IMR-90 (cell line): ENCODE results near the gene VPS41. TPM values are rescaled to one million over a fixed set of nuclear protein-coding genes. Genes with fewer than 3 reads are reported as not detected.

ENCODE experiments used
- ATAC-seq: fragments of 200-7000 bp; cut with Tn5 transposase; 2 replicates; pipeline ENCODE4 v1.9.1; 2020; ENCODE audit warnings: low read depth, mild to moderate bottlenecking, moderate library complexity
- BruUV-seq: library from RNA; stranded (reverse); fragments of 400-500 nt; replicated peaks from 2 replicates; lab custom pipeline; 2021; lab: Mats Ljungman, UMichigan
- CTCF ChIA-PET: fragments of 300-600 bp; formaldehyde crosslinking; extraction: SDS; loops from one replicate; lab custom pipeline; 2021; ENCODE audit warnings: antibody characterized with exemption; lab: Yijun Ruan, JAX
- POLR2A ChIA-PET: fragments of 300-600 bp; sonication (Branson Sonifier 250); formaldehyde crosslinking; loops from one replicate; lab custom pipeline; 2022; ENCODE audit warnings: antibody characterized with exemption; ENCODE audit not compliant: unreplicated experiment; lab: Charles Lee
- DNase-seq: peaks from one replicate; pipeline ENCODE4 v3.0.0; 2013
- H2AFZ ChIP-seq: replicated peaks from 2 replicates; pipeline ENCODE3; 2013; ENCODE audit warnings: low read length, mild to moderate bottlenecking; ENCODE audit not compliant: poor library complexity
- H2AK5ac ChIP-seq: 2 replicates; pipeline ENCODE4 v1.6.1; 2013; ENCODE audit warnings: low read depth, low read length, inconsistent platforms
- H2AK9ac ChIP-seq: replicated peaks from 2 replicates; pipeline ENCODE3; 2013; ENCODE audit warnings: mild to moderate bottlenecking, low read depth, low read length, moderate library complexity; ENCODE audit not compliant: poor library complexity
- H2BK120ac ChIP-seq: 2 replicates; pipeline ENCODE4 v1.6.1; 2013; ENCODE audit warnings: low read depth, low read length, inconsistent platforms
- H2BK15ac ChIP-seq: 3 replicates; pipeline ENCODE4 v1.6.1; 2013; ENCODE audit warnings: low read depth, low read length, inconsistent platforms
- H2BK20ac ChIP-seq: 2 replicates; pipeline ENCODE4 v1.6.1; 2013; ENCODE audit warnings: low read depth, mild to moderate bottlenecking, inconsistent platforms, low read length, moderate library complexity
- H2BK5ac ChIP-seq: 2 replicates; pipeline ENCODE4 v1.6.1; 2013; ENCODE audit warnings: mild to moderate bottlenecking, low read depth, low read length, inconsistent platforms; ENCODE audit not compliant: poor library complexity, severe bottlenecking
- H3K14ac ChIP-seq: replicated peaks from 2 replicates; pipeline ENCODE4 v1.6.1; 2013; ENCODE audit warnings: low read depth, low read length, inconsistent platforms
- H3K18ac ChIP-seq: 2 replicates; pipeline ENCODE4 v1.6.1; 2013; ENCODE audit warnings: low read depth, low read length, control low read depth
- H3K23ac ChIP-seq: 2 replicates; pipeline ENCODE4 v1.6.1; 2013; ENCODE audit warnings: low read depth, low read length, inconsistent platforms
- H3K27ac ChIP-seq: 2 replicates; pipeline ENCODE4 v1.5.1; 2013; ENCODE audit warnings: mild to moderate bottlenecking, control low read depth, low read length; ENCODE audit not compliant: insufficient read depth
- H3K27me3 ChIP-seq: 2 replicates; pipeline ENCODE4 v1.6.1; 2013; ENCODE audit warnings: low read length; ENCODE audit not compliant: control insufficient read depth, insufficient read depth
- H3K36me3 ChIP-seq: 2 replicates; pipeline ENCODE4 v1.6.1; 2013; ENCODE audit warnings: low read length, mixed read lengths; ENCODE audit not compliant: control insufficient read depth, insufficient read depth
- H3K4ac ChIP-seq: 2 replicates; pipeline ENCODE4 v1.6.1; 2013; ENCODE audit warnings: low read depth, low read length, inconsistent platforms
- H3K4me1 ChIP-seq: 2 replicates; pipeline ENCODE4 v1.6.1; 2013; ENCODE audit warnings: low read length, mixed read lengths; ENCODE audit not compliant: control insufficient read depth, insufficient read depth
- H3K4me2 ChIP-seq: 2 replicates; pipeline ENCODE4 v1.6.1; 2013; ENCODE audit warnings: low read depth, mild to moderate bottlenecking, control low read depth, low read length, moderate library complexity
- H3K4me3 ChIP-seq: 2 replicates; pipeline ENCODE4 v1.5.1; 2013; ENCODE audit warnings: low read depth, mild to moderate bottlenecking, control low read depth, low read length, moderate library complexity; ENCODE audit not compliant: insufficient read depth
- H3K56ac ChIP-seq: 2 replicates; pipeline ENCODE4 v1.6.1; 2013; ENCODE audit warnings: low read length, inconsistent platforms; ENCODE audit not compliant: insufficient read depth; ENCODE audit errors: extremely low read depth
- H3K79me1 ChIP-seq, 2 experiments: 2 replicates each; pipeline ENCODE4 v1.6.1; 2013; ENCODE audit warnings: low read length in 2 of 2, inconsistent platforms in 1 of 2, low read depth in 1 of 2
- H3K9ac ChIP-seq: 2 replicates; pipeline ENCODE4 v1.6.1; 2013; ENCODE audit warnings: low read depth, low read length, control low read depth
- H3K9me1 ChIP-seq: 2 replicates; pipeline ENCODE4 v1.6.1; 2013; ENCODE audit warnings: low read length, inconsistent platforms; ENCODE audit not compliant: insufficient read depth
- H3K9me3 ChIP-seq: 2 replicates; pipeline ENCODE4 v1.6.1; 2013; ENCODE audit warnings: low read length; ENCODE audit not compliant: control insufficient read depth, insufficient read depth
- H4K20me1 ChIP-seq: 2 replicates; pipeline ENCODE4 v1.6.1; 2013; ENCODE audit warnings: low read length, inconsistent platforms; ENCODE audit not compliant: insufficient read depth
- H4K5ac ChIP-seq: 2 replicates; pipeline ENCODE4 v1.6.1; 2013; ENCODE audit warnings: mild to moderate bottlenecking, low read depth, low read length, control low read depth
- H4K8ac ChIP-seq, 2 experiments: 2 replicates each; pipeline ENCODE4 v1.6.1; 2013; ENCODE audit warnings: low read depth in 2 of 2, low read length in 2 of 2, control low read depth in 1 of 2, inconsistent platforms in 1 of 2
- H4K91ac ChIP-seq: 2 replicates; pipeline ENCODE4 v1.6.1; 2013; ENCODE audit warnings: low read depth, low read length, inconsistent platforms; ENCODE audit not compliant: insufficient read depth
- CEBPB ChIP-seq: IDR thresholded peaks from 2 replicates; pipeline ENCODE4 v1.6.1; 2012; ENCODE audit warnings: low read depth, low read length, improper control_type of control experiment
- MAFK ChIP-seq: IDR thresholded peaks from 2 replicates; pipeline ENCODE4 v1.6.1; 2012; ENCODE audit warnings: low read depth, low read length, improper control_type of control experiment
- RFX5 ChIP-seq: IDR thresholded peaks from 2 replicates; pipeline ENCODE4 v1.8.0; 2012; ENCODE audit warnings: low read depth, mild to moderate bottlenecking, low read length, moderate library complexity
- WGBS, 2 experiments: methylation state at CpG; one replicate each; pipeline versions ENCODE4 v1.1.5 to v1.1.7; 2013; ENCODE audit warnings: missing lambda C conversion rate in 2 of 2; ENCODE audit not compliant: insufficient read length in 1 of 2; ENCODE audit errors: extremely low coverage in 2 of 2; 5-methylcytosine and 5-hydroxymethylcytosine counted together
- dilution Hi-C: fragments of 300-500 bp; cut with HindIII; formaldehyde crosslinking; loops from one replicate; pipeline ENCODE4 v1.14.3; 2018; ENCODE audit warnings: low sequenced_read_pairs; ENCODE audit not compliant: unreplicated experiment
- in situ Hi-C: fragments of 300-500 bp; cut with MboI; formaldehyde crosslinking; loops from 3 replicates; pipeline ENCODE4 v1.14.3; 2019; ENCODE audit warnings: low sequenced_read_pairs, inconsistent platforms, mixed read lengths
- intact Hi-C: fragments of 100-400 bp; cut with micrococcal nuclease; formaldehyde crosslinking; loops from 2 replicates; pipeline ENCODE4 v1.10.0; 2022
- polyA plus RNA-seq, 3 experiments: library from polyadenylated mRNA; depleted of rRNA; stranded (reverse); fragments of >200 nt; gene quantifications; 2 replicates each; pipeline ENCODE4 v1.2.3, GENCODE V29; 2012; ENCODE audit warnings: low replicate concordance in 1 of 3
- total RNA-seq: library from RNA; depleted of rRNA; stranded (reverse); fragments of >200 nt; gene quantifications from 2 replicates; pipeline ENCODE4 v1.2.3, GENCODE V29; 2012
- TF ChIP-seq, protein P1 (sequence below): conservative IDR thresholded peaks from 2 replicates; pipeline ENCODE4 v1.5.1; 2012; ENCODE audit warnings: mild to moderate bottlenecking, low read depth, low read length, improper control_type of control experiment

VPS41 gene
- total and polyA plus RNA-seq, 2 of the 4 experiments (the other 2 are of a cell fraction) = 16.0 to 28.0 TPM

DNA sequence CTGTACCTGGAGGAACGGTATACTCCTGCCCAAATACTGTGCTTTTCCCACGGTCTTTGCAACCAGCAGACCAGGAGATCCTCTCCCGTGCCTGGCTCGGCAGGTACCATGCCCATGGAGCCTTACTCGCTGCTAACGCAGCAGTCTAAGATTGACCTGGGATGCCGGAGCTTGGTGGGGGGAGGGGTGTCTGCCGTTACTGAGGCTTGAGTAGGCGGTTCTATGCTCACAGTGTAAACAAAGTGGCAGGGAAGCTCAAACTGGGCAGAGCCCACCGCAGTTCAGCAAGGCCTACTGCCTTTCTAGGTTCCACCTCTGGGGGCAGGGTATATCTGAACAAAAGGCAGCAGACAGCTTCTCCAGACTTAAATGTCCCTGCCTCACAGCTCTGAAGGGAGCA lies 22.7 kb downstream of the VPS41 start:
- no peak for TF ChIP-seq CEBPB
- TF ChIP-seq RFX5 = no peak
- TF ChIP-seq, protein P1, sequence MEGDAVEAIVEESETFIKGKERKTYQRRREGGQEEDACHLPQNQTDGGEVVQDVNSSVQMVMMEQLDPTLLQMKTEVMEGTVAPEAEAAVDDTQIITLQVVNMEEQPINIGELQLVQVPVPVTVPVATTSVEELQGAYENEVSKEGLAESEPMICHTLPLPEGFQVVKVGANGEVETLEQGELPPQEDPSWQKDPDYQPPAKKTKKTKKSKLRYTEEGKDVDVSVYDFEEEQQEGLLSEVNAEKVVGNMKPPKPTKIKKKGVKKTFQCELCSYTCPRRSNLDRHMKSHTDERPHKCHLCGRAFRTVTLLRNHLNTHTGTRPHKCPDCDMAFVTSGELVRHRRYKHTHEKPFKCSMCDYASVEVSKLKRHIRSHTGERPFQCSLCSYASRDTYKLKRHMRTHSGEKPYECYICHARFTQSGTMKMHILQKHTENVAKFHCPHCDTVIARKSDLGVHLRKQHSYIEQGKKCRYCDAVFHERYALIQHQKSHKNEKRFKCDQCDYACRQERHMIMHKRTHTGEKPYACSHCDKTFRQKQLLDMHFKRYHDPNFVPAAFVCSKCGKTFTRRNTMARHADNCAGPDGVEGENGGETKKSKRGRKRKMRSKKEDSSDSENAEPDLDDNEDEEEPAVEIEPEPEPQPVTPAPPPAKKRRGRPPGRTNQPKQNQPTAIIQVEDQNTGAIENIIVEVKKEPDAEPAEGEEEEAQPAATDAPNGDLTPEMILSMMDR = no peak
- TF ChIP-seq MAFK = no peak
- Histone ChIP-seq H3K4me1 (no peaks in the 10 kb centered on the region), H4K5ac (no peak overlapping the region), H3K79me1 (peaks cover 9 to 12% of the 10 kb centered on the region in 2 experiments; a peak in 2 of 4 replicates), H3K4me2 (no peak overlapping the region), H3K4me3 (no peak overlapping the region), H3K23ac (no peak overlapping the region), H2AFZ (no peak overlapping the region), H3K27ac (no peak overlapping the region), H3K9me1 (no peaks in the 10 kb centered on the region), H3K56ac (no peak overlapping the region), H2AK9ac (no peak overlapping the region), H2BK20ac (no peak overlapping the region), H3K9ac (no peak overlapping the region), H3K4ac (no peak overlapping the region), H4K91ac (no peak overlapping the region), H3K18ac (no peak overlapping the region), H4K20me1 (no peaks in the 10 kb centered on the region), H2BK5ac (no peak overlapping the region), H3K9me3 (no peaks in the 10 kb centered on the region), H3K14ac (no peak overlapping the region), H2BK120ac (no peak overlapping the region), H3K36me3 (no peaks in the 10 kb centered on the region), H3K27me3 (no peaks in the 10 kb centered on the region), H4K8ac (no peak overlapping the region), H2BK15ac (no peak overlapping the region), H2AK5ac (no peak overlapping the region)
- dilution Hi-C loops (no loop called here), in situ Hi-C loops (no loop called here), intact Hi-C loops (no loop called here)
- BruUV-seq = no TSS peak
- ATAC-seq (no peak), DNase-seq (no peak)
- POLR2A ChIA-PET = no interaction called here
- WGBS, 2 experiments = 90% methylated on average over 2 of the region's 10 CpGs; no CpG with 5 or more reads in 1 of the 2 experiments
- CTCF ChIA-PET = no interaction called here
